ENCODE data around the gene SLX4IP. TPM values are rescaled to one million over a fixed set of nuclear protein-coding genes. Genes with fewer than 3 reads are reported as not detected.

SLX4IP gene
- total and polyA plus RNA-seq, 12 donors: 2.8 to 8.2 (median 4.8) TPM

DNA sequence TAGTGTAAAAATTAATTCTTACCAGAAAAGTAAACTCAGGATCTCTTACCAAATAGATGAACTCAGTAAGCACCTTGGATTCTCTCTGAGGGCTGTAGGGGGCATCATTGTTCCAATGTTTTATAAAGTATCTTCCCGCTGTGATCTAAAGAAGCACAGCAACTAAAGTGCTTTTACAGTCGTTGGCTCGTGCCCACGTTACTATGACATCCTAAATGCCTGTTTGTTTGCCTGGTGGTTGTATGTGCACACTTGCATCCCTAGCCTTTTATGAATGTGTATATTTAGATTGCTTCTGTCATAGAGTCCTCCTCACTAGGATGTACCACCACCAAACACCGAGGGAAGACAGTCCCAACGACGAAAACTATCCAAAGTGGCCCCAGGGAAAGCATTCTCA is 34.5 kb downstream of the SLX4IP start:
- no peaks in the 10 kb centered on the region for H3K9me3 ChIP-seq (replicated peaks in 1 of 3)
- H3K27ac ChIP-seq: peak overlapping the region in 1 of 5 donors; percentile 6
- H3K27me3 ChIP-seq: no peaks in the 10 kb centered on the region
- H3K36me3 ChIP-seq (replicated peaks in 1 of 2): no peaks in the 10 kb centered on the region
- DNase-seq: peak in 5 of 7 donors; percentile 21 to 73 (median 47)
- TF ChIP-seq, protein P1, sequence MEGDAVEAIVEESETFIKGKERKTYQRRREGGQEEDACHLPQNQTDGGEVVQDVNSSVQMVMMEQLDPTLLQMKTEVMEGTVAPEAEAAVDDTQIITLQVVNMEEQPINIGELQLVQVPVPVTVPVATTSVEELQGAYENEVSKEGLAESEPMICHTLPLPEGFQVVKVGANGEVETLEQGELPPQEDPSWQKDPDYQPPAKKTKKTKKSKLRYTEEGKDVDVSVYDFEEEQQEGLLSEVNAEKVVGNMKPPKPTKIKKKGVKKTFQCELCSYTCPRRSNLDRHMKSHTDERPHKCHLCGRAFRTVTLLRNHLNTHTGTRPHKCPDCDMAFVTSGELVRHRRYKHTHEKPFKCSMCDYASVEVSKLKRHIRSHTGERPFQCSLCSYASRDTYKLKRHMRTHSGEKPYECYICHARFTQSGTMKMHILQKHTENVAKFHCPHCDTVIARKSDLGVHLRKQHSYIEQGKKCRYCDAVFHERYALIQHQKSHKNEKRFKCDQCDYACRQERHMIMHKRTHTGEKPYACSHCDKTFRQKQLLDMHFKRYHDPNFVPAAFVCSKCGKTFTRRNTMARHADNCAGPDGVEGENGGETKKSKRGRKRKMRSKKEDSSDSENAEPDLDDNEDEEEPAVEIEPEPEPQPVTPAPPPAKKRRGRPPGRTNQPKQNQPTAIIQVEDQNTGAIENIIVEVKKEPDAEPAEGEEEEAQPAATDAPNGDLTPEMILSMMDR (IDR thresholded peaks at IDR 0.05): peak; percentile 24 to 68 (median 53)
- no peak for TF ChIP-seq POLR2A (IDR thresholded peaks at IDR 0.05)
- 48 to 55% (median 51%) methylated on average over 7 of the region's 7 CpGs for WGBS, 4 donors
- H3K4me3 ChIP-seq: no peak overlapping the region
- intact Hi-C loops (cut with DNase I): no loop called here
- peaks cover 6 to 32% of the 10 kb centered on the region in 2 donors for H3K4me1 ChIP-seq (replicated peaks in 1 of 2)

DNA sequence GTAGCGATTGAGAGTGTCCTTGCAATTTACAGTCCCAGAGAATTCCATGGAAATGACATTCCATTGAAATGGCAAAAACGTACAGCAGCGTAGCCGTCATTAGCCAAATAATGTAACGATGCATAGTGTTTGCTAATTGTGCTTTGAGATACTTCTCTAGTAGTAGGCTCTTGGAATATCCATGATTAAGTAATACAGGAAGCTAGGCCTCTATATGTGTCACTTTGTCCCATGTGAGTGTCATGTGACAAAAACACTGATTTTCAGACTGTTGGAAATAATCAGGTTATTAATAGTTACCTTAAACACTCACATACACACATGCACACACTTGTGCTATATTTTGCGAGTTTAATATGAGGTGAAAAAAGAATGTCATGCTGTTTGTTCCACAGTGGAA is 35.2 kb downstream of the SLX4IP start:
- peaks cover 6 to 37% of the 10 kb centered on the region in 2 donors for H3K4me1 ChIP-seq (replicated peaks in 1 of 2)
- intact Hi-C loops (cut with DNase I): no loop called here
- H3K4me3 ChIP-seq: no peak overlapping the region
- H3K27me3 ChIP-seq: no peaks in the 10 kb centered on the region
- no peak overlapping the region for H3K27ac ChIP-seq
- DNase-seq: no peak
- TF ChIP-seq POLR2A (IDR thresholded peaks at IDR 0.05): no peak
- TF ChIP-seq, protein P1 (IDR thresholded peaks at IDR 0.05): no peak
- WGBS, 4 donors: 89 to 92% (median 90%) methylated on average over 6 of the region's 6 CpGs
- no peaks in the 10 kb centered on the region for H3K9me3 ChIP-seq (replicated peaks in 1 of 3)
- H3K36me3 ChIP-seq (replicated peaks in 1 of 2): no peaks in the 10 kb centered on the region

DNA sequence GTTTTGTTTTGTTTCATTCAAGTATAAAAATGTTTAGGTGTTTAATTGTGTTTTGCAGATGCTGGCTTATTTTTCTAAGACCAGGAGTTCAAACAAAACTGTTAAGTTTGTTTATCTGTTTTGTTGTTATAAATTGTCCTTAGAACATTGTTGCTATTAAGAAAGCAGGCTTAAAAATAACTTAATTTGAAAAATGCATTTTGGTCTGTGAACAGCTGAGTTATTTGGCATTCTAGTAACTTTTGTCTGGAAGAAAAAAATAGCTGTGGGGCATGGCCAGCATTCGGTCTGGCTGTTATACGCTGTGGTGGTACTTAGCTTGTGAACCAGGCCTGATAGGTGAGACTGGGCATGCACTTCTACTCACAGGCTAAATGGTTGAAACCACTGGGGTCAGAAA is 37.8 kb downstream of the SLX4IP start:
- 68 to 80% (median 79%) methylated on average over 2 of the region's 2 CpGs for WGBS, 4 donors
- no peaks in the 10 kb centered on the region for H3K36me3 ChIP-seq (replicated peaks in 1 of 2)
- H3K4me3 ChIP-seq: no peak overlapping the region
- H3K4me1 ChIP-seq (replicated peaks in 1 of 2): peaks cover 6 to 37% of the 10 kb centered on the region in 2 donors
- peak overlapping the region in 1 of 5 donors; percentile 31 for H3K27ac ChIP-seq
- intact Hi-C loops (cut with DNase I): no loop called here
- no peak for DNase-seq
- H3K9me3 ChIP-seq (replicated peaks in 1 of 3): no peaks in the 10 kb centered on the region
- no peaks in the 10 kb centered on the region for H3K27me3 ChIP-seq
- TF ChIP-seq POLR2A (IDR thresholded peaks at IDR 0.05): no peak
- TF ChIP-seq, protein P1 (IDR thresholded peaks at IDR 0.05): no peak

DNA sequence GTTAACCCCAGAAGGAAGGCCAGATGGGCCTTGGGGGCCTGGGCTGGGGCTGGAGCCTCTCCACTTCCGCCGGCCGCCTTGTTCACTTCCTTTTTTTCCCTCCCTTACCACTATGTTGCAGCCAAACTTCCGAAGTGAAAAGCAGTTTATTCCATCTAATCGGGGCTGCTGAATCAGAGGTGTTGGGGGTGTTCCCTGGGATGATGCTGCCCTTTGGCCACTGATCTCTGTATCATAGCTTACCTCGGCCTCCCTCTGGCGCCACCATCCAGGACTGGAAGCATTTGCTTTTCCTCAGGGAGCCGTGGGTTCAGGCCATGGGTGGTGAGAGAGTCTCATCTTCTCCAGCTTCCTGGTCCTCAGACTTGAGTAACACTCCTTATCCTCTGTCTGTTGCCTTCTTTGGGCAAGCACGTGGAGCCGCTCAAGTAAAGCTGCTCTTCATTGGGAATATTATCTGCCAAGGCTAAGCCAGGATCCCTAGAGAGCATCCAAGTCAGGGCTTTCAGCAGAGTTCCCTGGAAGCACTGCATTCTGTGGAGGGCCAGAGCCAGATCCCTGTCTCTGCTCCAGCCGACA is 39.6 kb downstream of the SLX4IP start:
- no peak overlapping the region for H3K4me3 ChIP-seq
- H3K27me3 ChIP-seq: no peaks in the 10 kb centered on the region
- no peaks in the 10 kb centered on the region for H3K9me3 ChIP-seq (replicated peaks in 1 of 3)
- H3K36me3 ChIP-seq (replicated peaks in 1 of 2): no peaks in the 10 kb centered on the region
- H3K4me1 ChIP-seq (replicated peaks in 1 of 2): peaks cover 6 to 26% of the 10 kb centered on the region in 2 donors
- DNase-seq: no peak
- 63 to 74% (median 71%) methylated on average over 10 to 11 of the region's 11 CpGs for WGBS, 4 donors
- H3K27ac ChIP-seq: peak overlapping the region in 1 of 5 donors; percentile 24
- TF ChIP-seq, protein P1 (IDR thresholded peaks at IDR 0.05): no peak
- intact Hi-C loops (cut with DNase I): no loop called here

All from adrenal gland (tissue), 12 donors.